Stomach (tissue), 4 donors: ENCODE results near the gene TIMM10B.

Source experiments
- POLR2A ChIP-seq, 4 donors: fragments of 450-650 bp; IDR thresholded peaks; one replicate each; pipeline ENCODE4 v1.6.1; 2016; ENCODE audit warnings: antibody characterized with exemption in 4 of 4, control low read depth in 2 of 4, mild to moderate bottlenecking in 1 of 4, moderate library complexity in 1 of 4
- TF ChIP-seq, protein P1 (sequence below), 7 experiments: fragments of 450-650 bp in 4 of 7; fragments of 200-600 bp in 3 of 7; sonication (generic) in 3 of 7; IDR thresholded peaks; one replicate each; pipeline ENCODE4 v1.5.1; 2016 to 2019; ENCODE audit warnings: antibody characterized with exemption in 7 of 7, control low read depth in 2 of 7, mild to moderate bottlenecking in 1 of 7

DNA sequence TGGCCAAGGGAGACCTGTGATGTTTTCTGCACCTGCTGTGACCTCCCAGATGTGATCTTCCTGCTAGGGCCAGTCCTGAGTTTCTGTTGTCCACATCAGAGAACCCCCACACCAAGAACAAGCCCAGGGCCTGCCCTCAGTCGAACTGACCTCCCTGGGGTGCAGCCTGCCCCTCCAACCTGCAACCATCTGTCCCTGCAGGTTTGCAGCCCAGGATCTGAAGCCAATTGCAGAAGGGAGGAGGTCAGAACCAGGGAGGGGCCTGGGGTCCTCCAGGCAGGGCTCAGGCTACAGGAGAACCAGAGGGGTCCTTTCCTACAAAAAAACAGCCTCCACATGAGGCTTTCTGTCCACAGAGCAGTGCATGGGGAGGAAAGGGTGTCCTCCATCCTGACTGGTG, 8.4 kb upstream of the TIMM10B start:
- TF ChIP-seq POLR2A (IDR thresholded peaks at IDR 0.05): no peak
- TF ChIP-seq, protein P1, sequence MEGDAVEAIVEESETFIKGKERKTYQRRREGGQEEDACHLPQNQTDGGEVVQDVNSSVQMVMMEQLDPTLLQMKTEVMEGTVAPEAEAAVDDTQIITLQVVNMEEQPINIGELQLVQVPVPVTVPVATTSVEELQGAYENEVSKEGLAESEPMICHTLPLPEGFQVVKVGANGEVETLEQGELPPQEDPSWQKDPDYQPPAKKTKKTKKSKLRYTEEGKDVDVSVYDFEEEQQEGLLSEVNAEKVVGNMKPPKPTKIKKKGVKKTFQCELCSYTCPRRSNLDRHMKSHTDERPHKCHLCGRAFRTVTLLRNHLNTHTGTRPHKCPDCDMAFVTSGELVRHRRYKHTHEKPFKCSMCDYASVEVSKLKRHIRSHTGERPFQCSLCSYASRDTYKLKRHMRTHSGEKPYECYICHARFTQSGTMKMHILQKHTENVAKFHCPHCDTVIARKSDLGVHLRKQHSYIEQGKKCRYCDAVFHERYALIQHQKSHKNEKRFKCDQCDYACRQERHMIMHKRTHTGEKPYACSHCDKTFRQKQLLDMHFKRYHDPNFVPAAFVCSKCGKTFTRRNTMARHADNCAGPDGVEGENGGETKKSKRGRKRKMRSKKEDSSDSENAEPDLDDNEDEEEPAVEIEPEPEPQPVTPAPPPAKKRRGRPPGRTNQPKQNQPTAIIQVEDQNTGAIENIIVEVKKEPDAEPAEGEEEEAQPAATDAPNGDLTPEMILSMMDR (IDR thresholded peaks at IDR 0.05): no peak
